22Rv1 (cell line): Measurements from ENCODE around the gene ZNF525.
"Not testable (repeated sequence)": the region's sequence is repeated elsewhere in the genome, so short reads cannot be mapped to it uniquely, and the experiment has no call there.

Experiments used
- H3K27ac ChIP-seq: fragments of 450-650 bp; 2 replicates; pipeline ENCODE4 v1.5.1; 2017
- ZFX ChIP-seq: fragments of 450-650 bp; IDR thresholded peaks from 2 replicates; pipeline ENCODE4 v1.6.1; 2017; ENCODE audit warnings: antibody characterized with exemption, borderline replicate concordance
- TF ChIP-seq, protein P1 (sequence below): fragments of 450-650 bp; IDR thresholded peaks from 2 replicates; pipeline ENCODE4 v1.5.1; 2017; ENCODE audit warnings: mild to moderate bottlenecking

The ZNF525 gene

DNA sequence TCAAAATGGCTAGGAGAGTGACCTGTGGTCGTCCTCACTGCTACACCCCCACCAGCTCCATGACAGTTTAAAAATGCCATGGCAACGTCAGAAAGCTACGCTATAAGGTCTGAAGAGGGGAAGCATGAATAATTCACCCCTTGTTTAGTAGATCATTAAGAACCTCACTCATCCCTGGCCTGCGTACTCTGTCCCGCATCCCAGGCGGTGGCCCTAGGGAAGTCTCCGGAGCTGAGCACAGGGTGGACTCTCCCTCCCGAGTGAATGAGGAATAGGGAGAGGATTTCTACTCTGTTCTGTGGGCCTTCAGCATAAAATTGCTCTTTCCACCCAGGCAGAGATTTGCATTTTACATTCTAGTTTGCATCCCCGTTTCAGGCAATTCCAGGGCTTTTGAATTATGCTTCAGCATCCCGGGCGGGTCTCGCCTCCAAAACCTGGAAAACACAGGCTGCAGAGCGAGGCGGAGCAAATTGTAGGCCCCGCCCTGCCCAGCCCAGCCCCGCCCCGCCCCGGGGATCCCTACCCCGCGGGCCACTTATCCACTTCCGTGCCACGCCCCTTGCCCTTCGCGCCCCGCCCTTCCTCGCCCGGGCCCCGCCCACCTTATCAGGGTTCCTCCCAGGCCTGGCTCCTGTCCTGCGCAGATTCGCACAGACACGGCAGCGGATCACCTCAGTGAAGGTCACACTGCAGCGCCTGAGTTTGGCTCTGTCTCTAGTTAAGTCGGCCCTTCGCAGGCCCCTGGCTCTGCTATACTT is 7.5 kb upstream of the ZNF525 start:
- no peak for TF ChIP-seq ZFX
- TF ChIP-seq, protein P1, sequence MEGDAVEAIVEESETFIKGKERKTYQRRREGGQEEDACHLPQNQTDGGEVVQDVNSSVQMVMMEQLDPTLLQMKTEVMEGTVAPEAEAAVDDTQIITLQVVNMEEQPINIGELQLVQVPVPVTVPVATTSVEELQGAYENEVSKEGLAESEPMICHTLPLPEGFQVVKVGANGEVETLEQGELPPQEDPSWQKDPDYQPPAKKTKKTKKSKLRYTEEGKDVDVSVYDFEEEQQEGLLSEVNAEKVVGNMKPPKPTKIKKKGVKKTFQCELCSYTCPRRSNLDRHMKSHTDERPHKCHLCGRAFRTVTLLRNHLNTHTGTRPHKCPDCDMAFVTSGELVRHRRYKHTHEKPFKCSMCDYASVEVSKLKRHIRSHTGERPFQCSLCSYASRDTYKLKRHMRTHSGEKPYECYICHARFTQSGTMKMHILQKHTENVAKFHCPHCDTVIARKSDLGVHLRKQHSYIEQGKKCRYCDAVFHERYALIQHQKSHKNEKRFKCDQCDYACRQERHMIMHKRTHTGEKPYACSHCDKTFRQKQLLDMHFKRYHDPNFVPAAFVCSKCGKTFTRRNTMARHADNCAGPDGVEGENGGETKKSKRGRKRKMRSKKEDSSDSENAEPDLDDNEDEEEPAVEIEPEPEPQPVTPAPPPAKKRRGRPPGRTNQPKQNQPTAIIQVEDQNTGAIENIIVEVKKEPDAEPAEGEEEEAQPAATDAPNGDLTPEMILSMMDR: no peak
- H3K27ac ChIP-seq: no peak overlapping the region

- not testable (repeated sequence) for H3K27ac ChIP-seq
Observed at GRCh38 chr19:53360056-53360455, 5.4 kb upstream of the ZNF525 start.

DNA sequence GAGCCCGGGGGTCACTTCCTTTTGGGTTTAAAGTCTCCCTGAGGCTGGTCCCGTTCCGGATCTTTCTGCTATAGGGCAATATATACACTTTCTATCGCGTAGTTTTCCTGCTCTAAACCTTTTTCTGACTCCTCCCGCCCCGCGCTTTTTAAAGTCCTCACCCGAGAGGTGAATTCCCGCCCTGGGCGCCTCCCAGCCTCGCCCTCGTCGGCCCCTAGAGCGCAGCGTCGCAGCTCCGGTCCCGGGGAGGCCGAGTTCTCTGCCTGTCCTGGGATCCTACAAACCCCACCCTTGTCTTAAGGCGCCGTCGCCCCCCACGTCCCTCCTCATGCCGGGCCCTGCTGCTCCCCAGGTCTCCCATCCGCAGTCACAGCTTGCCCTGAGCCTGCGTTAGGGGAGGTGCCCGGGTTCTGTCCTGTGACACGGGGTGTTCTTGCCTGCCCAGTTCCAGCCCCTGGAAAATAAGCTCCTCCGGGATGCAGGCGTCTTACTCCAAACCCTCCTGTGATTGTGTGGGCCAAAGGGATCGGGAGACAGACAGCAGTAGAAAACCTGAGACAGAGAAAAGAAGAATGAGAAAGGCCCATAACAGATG is 491 bp downstream of the ZNF525 start:
- TF ChIP-seq, protein P1: no peak
- no peak for TF ChIP-seq ZFX
- H3K27ac ChIP-seq: peak overlapping the region; percentile 80

DNA sequence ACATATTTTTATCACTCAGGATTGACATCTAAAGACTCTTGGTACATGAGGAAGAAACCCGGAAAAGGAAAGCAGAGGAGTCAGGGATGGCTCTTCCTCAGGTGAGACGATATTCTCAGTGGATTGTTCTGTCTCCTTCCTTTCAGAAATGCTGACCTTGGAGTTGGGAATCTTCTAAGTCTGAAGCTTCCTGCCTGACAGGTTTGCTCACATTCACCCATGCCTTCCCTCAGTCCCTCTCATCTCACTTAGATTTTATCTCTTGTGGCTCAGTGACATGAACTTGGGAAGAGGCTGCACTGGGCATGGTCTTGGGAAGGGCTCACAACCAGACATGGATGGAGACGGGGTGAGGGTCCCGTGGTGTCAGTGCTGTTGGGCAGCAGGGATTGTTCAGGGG is 6.7 kb downstream of the ZNF525 start:
- H3K27ac ChIP-seq: no peak overlapping the region
- no peak for TF ChIP-seq ZFX
- TF ChIP-seq, protein P1: no peak

- TF ChIP-seq, protein P1: no peak
- no peak for TF ChIP-seq ZFX
- no peak overlapping the region for H3K27ac ChIP-seq
Observed at GRCh38 chr19:53374288-53374687, 8.8 kb downstream of the ZNF525 start.

- TF ChIP-seq, protein P1: no peak
- TF ChIP-seq ZFX: no peak
- H3K27ac ChIP-seq: no peak overlapping the region
Observed at GRCh38 chr19:53374743-53375142, 9.2 kb downstream of the ZNF525 start.

- no peak for TF ChIP-seq ZFX
- TF ChIP-seq, protein P1: no peak
- no peak overlapping the region for H3K27ac ChIP-seq
Observed at GRCh38 chr19:53381376-53381775, 15.9 kb downstream of the ZNF525 start.
